Mammary epithelial cell (primary cell): ENCODE data around the gene AFAP1L2.

Experiments used
- EZH2 ChIP-seq: IDR thresholded peaks from 2 replicates; pipeline ENCODE4 v1.6.1; 2012; ENCODE audit warnings: low read length, inconsistent platforms, borderline replicate concordance
- TF ChIP-seq, protein P1 (sequence below), 2 donors: IDR thresholded peaks in 1 of 2; conservative IDR thresholded peaks in 1 of 2; 2 replicates each; pipeline ENCODE4 v1.5.1; 2011 to 2012; ENCODE audit warnings: inconsistent platforms in 2 of 2, low read length in 2 of 2, mild to moderate bottlenecking in 2 of 2, control low read depth in 1 of 2, low read depth in 1 of 2; ENCODE audit not compliant: insufficient read depth in 1 of 2; ENCODE audit errors: extremely low read depth in 1 of 2

DNA sequence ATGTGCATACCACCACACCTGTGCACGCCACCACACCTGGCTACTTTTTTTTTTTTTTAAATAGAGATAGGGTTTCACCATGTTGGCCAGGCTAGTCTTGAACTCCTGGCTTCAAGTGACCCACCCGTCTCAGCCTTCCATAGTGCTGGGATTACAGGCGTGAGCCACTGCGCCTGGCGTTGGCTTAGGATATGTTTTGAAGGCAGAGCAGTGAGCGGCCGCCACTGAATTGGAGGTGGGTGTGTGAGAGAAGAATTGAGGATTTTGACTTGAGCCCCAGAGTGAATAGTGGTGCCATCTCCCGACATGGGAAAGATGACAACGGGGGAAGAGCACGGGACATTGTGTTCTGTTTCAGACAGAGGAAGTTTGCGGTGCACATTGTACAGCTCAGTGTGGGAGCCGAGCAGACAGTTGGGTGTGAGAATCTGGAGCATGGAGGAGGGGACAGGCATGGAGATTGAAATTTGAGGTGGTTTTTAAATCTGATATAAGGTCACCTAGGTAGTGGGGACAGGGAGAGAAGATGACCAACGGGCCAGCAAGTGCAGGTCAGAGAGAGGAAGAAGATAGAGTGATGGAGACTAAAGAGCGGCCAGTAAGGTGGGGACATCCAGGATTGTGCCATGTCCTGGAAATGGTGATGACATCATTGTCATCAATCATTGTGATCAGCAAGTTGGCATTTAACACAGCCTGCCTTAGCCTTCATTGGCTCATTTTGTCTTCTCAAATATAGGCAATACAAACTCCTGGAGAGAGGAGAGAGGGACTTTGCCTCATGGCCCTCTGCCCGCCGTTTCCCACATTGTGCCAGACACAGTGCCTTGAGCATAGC is 129.5 kb downstream of the AFAP1L2 start:
- TF ChIP-seq, protein P1, sequence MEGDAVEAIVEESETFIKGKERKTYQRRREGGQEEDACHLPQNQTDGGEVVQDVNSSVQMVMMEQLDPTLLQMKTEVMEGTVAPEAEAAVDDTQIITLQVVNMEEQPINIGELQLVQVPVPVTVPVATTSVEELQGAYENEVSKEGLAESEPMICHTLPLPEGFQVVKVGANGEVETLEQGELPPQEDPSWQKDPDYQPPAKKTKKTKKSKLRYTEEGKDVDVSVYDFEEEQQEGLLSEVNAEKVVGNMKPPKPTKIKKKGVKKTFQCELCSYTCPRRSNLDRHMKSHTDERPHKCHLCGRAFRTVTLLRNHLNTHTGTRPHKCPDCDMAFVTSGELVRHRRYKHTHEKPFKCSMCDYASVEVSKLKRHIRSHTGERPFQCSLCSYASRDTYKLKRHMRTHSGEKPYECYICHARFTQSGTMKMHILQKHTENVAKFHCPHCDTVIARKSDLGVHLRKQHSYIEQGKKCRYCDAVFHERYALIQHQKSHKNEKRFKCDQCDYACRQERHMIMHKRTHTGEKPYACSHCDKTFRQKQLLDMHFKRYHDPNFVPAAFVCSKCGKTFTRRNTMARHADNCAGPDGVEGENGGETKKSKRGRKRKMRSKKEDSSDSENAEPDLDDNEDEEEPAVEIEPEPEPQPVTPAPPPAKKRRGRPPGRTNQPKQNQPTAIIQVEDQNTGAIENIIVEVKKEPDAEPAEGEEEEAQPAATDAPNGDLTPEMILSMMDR (conservative IDR thresholded peaks at IDR 0.05 in 1 of 2, IDR thresholded peaks at IDR 0.05 in 1 of 2; ENCODE audit: extremely low read depth in 1 of 2, insufficient read depth in 1 of 2, low read depth in 1 of 2, low read length in 2 of 2) = no peak
- no peak for TF ChIP-seq EZH2
